Measurements from ENCODE around the gene BARD1.
A peak's percentile ranks its signal among the peaks of the same experiment; 100 is the strongest.
"Not testable (repeated sequence)": the region's sequence is repeated elsewhere in the genome, so short reads cannot be mapped to it uniquely, and the experiment has no call there.

Gene BARD1

DNA sequence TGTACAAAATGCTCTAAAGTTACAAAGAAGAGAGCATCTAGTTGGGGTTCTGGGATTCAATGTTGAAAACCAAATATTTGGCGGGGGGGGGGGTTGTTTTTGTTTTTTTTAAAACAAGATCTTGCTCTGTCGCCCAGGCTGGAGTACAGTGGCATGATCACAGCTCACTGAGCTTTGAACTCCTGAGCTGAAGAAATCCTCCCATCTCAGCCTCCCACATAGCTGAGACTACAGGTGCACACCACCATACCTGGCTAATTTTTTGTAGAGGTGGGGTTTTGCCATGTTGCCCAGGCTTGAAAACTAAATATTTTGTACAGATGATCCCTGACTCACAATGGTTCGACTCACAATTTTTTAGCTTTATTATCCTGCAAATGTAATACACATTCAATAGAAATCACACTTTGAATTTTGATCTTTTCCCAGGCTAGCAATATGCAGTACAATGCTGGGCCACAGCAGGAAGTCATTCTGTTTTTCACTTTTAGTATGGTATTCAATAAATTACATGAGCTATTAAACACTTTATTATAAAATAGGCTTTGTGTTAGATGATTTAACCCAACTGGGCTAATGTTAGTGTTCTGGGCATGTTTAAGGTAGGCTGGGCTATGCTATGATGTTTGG, 7.6 kb downstream of the BARD1 start:
- Mint-ChIP-seq H3K27me3 (no peaks in the 10 kb centered on the region), H3K9me3 (no peaks in the 10 kb centered on the region), H3K36me3 (ENCODE audit: insufficient read depth) (no peaks in the 10 kb centered on the region), H3K4me1 (peaks cover 32% of the 10 kb centered on the region), H3K27ac (ENCODE audit: low read depth) (no peak overlapping the region), H3K4me3 (no peak overlapping the region)
- no peak for DNase-seq (ENCODE audit: low spot score in 2 of 2)
- no peak for ATAC-seq (replicated peaks; ENCODE audit: extremely low read depth, poor library complexity, severe bottlenecking)

DNA sequence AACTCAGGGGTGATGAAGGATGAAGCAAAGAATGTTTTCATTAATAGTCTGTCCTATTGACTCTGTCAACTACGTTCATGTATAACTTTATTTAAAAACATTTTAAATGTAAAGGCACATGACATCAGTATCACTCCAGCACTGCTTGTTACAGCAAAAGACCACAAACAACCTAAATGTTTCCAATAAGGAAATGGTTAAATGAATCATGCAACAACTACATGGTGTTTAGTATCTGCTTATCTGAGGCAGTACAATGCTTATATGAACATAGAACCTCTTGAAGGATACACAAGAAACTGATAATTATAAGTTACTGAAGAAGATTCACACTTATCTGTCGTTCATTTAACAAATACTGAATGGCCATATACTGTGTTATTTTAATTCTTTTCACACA, 8.4 kb downstream of the BARD1 start:
- no peaks in the 10 kb centered on the region for H3K27me3 Mint-ChIP-seq
- no peak overlapping the region for H3K27ac Mint-ChIP-seq (ENCODE audit: low read depth)
- no peaks in the 10 kb centered on the region for H3K36me3 Mint-ChIP-seq (ENCODE audit: insufficient read depth)
- no peak overlapping the region for H3K4me3 Mint-ChIP-seq
- no peaks in the 10 kb centered on the region for H3K9me3 Mint-ChIP-seq
- no peak for DNase-seq (ENCODE audit: low spot score in 2 of 2)
- peaks cover 29% of the 10 kb centered on the region for H3K4me1 Mint-ChIP-seq
- ATAC-seq (replicated peaks; ENCODE audit: extremely low read depth, poor library complexity, severe bottlenecking) = no peak

DNA sequence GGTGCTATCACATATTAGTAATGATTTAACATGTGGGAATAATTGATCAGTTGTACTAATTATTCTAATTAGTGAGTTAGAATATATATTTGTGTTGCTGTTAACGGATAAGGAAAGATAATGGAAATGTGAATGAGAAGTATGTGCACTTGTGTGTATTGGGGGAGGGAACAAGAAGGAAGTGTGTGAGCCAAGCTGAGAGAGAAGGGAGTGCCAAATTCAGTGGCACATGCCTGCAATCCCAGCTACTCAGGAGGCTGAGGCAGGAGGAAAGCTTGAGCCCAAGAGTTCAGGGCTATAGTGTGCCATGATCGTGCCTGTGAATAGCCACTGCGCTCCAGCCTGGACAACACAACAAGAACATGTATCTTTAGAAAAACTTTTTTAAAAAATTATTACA, 9.3 kb downstream of the BARD1 start:
- DNase-seq (ENCODE audit: low spot score in 2 of 2) (no peak), ATAC-seq (replicated peaks; ENCODE audit: extremely low read depth, poor library complexity, severe bottlenecking) (no peak)
- Mint-ChIP-seq H3K4me1 (peaks cover 20% of the 10 kb centered on the region), H3K27ac (ENCODE audit: low read depth) (no peak overlapping the region), H3K27me3 (no peaks in the 10 kb centered on the region), H3K36me3 (ENCODE audit: insufficient read depth) (no peaks in the 10 kb centered on the region), H3K4me3 (no peak overlapping the region), H3K9me3 (no peaks in the 10 kb centered on the region)

DNA sequence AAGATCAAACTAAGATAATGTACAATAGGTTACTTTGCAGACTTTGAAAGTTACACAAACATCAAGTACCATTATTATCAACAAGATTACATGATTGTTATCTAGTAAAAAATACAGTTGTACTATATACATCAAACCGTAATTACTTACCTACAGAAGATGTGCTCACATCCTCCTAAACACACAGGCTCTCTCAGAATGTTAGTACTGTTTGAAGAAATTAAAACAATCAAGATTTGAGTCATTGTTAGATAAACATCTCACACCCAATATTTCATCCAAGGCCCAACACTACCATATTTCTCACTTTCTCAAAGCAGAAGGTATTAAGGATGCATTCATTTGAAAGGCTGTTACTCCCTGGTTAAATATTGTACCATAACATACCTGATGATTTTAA, 12.6 kb downstream of the BARD1 start:
- Mint-ChIP-seq H3K4me1 (peaks cover 19% of the 10 kb centered on the region), H3K4me3 (no peak overlapping the region), H3K36me3 (ENCODE audit: insufficient read depth) (no peaks in the 10 kb centered on the region), H3K27ac (ENCODE audit: low read depth) (peak overlapping the region; percentile 19), H3K27me3 (no peaks in the 10 kb centered on the region), H3K9me3 (no peaks in the 10 kb centered on the region)
- peak; percentile 24 for ATAC-seq (replicated peaks; ENCODE audit: extremely low read depth, poor library complexity, severe bottlenecking)
- DNase-seq (ENCODE audit: low spot score in 2 of 2) = no peak

DNA sequence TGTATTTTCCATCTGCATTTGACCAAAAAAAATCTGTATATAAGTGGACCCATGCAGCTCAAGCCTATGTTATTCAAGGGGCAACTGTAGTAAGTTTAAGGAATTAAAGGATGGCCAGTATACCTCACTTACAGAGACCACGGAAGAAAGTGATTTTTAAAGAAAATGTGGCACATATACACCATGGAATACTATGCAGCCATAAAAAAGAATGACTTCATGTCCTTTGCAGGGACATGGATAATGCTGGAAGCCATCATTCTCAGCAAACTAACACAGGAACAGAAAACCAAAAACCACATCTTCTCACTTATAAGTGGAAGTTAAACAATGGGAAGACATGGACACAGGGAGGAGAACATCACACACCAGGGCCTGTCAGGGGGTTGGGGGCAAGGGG, 26.3 kb downstream of the BARD1 start:
- not testable (repeated sequence) for H3K36me3 Mint-ChIP-seq (ENCODE audit: insufficient read depth); ATAC-seq (replicated peaks; ENCODE audit: extremely low read depth, poor library complexity, severe bottlenecking); H3K9me3 Mint-ChIP-seq

DNA sequence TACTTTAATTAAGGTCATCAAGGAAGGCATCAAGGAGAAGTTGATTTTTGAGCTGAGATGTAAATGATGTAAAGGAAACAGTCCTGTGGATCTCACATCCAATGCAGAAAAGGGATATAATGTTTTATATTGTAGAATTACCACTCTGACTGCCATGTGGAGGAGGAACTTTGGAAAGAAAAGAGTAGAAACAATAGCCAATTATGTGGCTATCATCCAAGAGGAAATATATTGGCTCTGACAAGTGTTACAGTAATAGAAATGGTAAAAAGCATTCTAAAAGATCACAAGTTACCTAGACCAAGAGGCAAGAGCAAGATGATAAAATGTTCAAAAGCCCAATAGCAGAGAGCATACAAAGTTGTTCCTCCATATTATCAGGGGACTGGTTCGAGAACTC, 26.8 kb downstream of the BARD1 start:
- Mint-ChIP-seq H3K27me3 (no peaks in the 10 kb centered on the region), H3K9me3 (no peaks in the 10 kb centered on the region), H3K36me3 (ENCODE audit: insufficient read depth) (peaks cover 7% of the 10 kb centered on the region), H3K4me1 (no peaks in the 10 kb centered on the region), H3K27ac (ENCODE audit: low read depth) (no peak overlapping the region), H3K4me3 (no peak overlapping the region)
- no peak for DNase-seq (ENCODE audit: low spot score in 2 of 2)
- ATAC-seq (replicated peaks; ENCODE audit: extremely low read depth, poor library complexity, severe bottlenecking) = no peak

More for the DNA sequence above, 26.3 kb downstream of the BARD1 start:
- not testable (repeated sequence) for H3K4me1 Mint-ChIP-seq; H3K4me3 Mint-ChIP-seq; H3K27ac Mint-ChIP-seq (ENCODE audit: low read depth); H3K27me3 Mint-ChIP-seq; DNase-seq (ENCODE audit: low spot score in 2 of 2)

DNA sequence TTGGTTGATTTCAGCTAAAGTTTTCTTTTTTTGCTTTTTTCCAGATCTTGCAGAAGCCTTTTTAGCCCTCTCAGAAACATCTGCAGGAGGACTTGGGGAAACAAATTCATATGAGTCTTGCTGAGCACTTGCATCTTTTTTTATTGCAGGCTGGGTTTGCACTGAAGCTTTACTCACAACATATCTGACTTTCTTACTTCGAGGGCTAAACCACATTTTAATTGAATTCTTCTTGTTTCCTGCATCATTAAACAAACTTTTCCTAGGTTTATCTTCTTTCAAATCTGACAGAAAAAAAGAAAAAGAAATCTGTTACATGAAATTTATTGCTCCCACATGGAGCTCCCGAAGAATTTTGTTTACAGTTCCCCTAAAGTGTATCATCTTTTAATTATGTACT, 28.3 kb downstream of the BARD1 start:
- no peaks in the 10 kb centered on the region for H3K9me3 Mint-ChIP-seq
- no peaks in the 10 kb centered on the region for H3K27me3 Mint-ChIP-seq
- ATAC-seq (replicated peaks; ENCODE audit: extremely low read depth, poor library complexity, severe bottlenecking) = no peak
- no peak overlapping the region for H3K4me3 Mint-ChIP-seq
- H3K27ac Mint-ChIP-seq (ENCODE audit: low read depth) = no peak overlapping the region
- H3K36me3 Mint-ChIP-seq (ENCODE audit: insufficient read depth) = peaks cover 7% of the 10 kb centered on the region
- DNase-seq (ENCODE audit: low spot score in 2 of 2) = no peak
- no peaks in the 10 kb centered on the region for H3K4me1 Mint-ChIP-seq

DNA sequence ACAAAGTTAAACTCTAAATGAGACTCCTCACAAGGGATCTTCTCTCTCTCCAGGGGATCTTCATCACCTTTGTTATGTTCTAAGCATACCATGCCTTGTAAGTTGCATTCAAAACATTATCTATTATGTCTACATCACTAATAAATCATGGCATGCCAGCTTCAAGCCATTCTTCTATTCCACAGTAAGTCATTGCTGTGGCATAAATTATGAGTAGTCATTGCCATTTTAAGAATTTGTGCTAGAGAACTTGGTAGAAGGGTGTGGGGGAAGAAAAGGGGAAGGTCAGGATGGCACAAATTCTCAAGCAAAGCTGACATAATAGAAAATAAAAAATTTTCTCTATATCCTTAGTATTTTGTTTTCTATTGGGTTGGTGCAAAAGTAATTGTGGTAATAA, 33.5 kb downstream of the BARD1 start:
- Mint-ChIP-seq H3K4me3 (no peak overlapping the region), H3K27me3 (no peaks in the 10 kb centered on the region), H3K9me3 (no peaks in the 10 kb centered on the region), H3K4me1 (no peaks in the 10 kb centered on the region), H3K36me3 (ENCODE audit: insufficient read depth) (peaks cover under 1% of the 10 kb centered on the region), H3K27ac (ENCODE audit: low read depth) (no peak overlapping the region)
- ATAC-seq (replicated peaks; ENCODE audit: extremely low read depth, poor library complexity, severe bottlenecking) (no peak), DNase-seq (ENCODE audit: low spot score in 2 of 2) (no peak)

DNA sequence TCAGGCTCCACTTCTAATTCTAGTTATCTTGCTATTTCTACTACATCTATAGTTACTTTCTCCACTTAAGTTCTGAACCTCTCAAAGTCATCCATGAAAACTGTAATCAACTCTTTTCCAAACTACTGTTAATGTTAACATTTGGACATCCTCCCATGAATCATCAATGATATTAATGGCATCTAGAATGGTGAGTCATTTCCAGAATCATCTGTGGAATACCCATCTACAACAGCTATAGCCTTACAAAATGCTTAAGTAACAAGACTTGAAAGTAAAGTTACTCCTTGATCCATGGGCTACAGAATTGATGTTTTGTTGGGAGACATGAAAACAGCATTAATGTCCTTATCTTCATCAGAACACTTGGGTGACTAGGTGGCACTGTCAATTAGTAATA, 35.4 kb downstream of the BARD1 start:
- Mint-ChIP-seq H3K27me3 (no peaks in the 10 kb centered on the region), H3K36me3 (ENCODE audit: insufficient read depth) (no peaks in the 10 kb centered on the region), H3K27ac (ENCODE audit: low read depth) (no peak overlapping the region), H3K9me3 (no peaks in the 10 kb centered on the region), H3K4me1 (no peaks in the 10 kb centered on the region), H3K4me3 (no peak overlapping the region)
- ATAC-seq (replicated peaks; ENCODE audit: extremely low read depth, poor library complexity, severe bottlenecking) (no peak), DNase-seq (ENCODE audit: low spot score in 2 of 2) (no peak)

DNA sequence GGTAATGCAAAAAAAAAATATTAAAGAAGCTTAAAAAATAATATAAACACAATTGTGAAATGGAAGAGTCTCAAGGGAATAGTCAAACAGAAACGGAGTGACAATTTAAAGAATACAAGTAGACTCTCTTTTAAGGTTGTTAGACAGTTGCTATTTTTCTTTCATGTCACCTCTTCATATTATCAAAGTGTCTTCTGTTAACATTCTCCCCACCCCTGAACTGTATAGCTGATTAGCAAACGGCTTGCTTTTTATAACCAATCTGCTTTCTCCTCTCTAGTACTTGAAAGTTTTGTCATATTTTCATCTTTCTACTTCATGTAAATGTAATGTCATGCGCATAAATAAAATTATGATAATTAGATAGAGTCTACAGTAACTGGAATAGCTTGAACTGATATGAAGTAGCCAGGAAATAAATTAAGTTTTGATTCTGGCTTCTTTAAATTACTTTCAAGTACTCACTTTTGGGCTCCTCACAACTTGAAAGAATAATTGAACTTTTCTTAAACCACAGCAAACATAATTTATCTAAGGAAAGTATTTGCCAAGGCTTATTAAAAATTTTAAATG, 37.0 kb downstream of the BARD1 start:
- no peak overlapping the region for H3K27ac Mint-ChIP-seq (ENCODE audit: low read depth)
- H3K4me3 Mint-ChIP-seq = no peak overlapping the region
- no peaks in the 10 kb centered on the region for H3K27me3 Mint-ChIP-seq
- ATAC-seq (replicated peaks; ENCODE audit: extremely low read depth, poor library complexity, severe bottlenecking) (no peak), DNase-seq (ENCODE audit: low spot score in 2 of 2) (no peak)
- H3K36me3 Mint-ChIP-seq (ENCODE audit: insufficient read depth) = no peaks in the 10 kb centered on the region
- no peaks in the 10 kb centered on the region for H3K9me3 Mint-ChIP-seq
- no peaks in the 10 kb centered on the region for H3K4me1 Mint-ChIP-seq

DNA sequence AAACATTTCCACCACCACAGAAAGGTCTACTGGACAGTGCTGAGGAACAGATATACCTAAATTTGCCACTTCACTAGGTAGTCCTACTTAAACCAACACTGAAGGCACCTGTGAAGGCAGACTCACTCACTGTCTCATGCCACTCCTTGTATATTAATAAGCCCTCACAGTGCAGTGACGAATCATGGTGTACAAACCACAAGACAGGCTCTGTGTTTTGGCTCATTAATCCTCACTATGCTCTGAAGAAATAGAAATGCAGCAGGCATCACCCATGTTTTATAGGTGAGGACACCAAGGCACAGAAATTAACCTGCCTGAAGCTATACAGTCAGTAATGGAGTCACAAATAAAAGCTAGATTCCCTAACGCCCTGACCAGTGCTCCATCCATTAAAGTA, 44.3 kb downstream of the BARD1 start:
- no peaks in the 10 kb centered on the region for H3K9me3 Mint-ChIP-seq
- H3K27ac Mint-ChIP-seq (ENCODE audit: low read depth) = no peak overlapping the region
- H3K27me3 Mint-ChIP-seq = no peaks in the 10 kb centered on the region
- no peak overlapping the region for H3K4me3 Mint-ChIP-seq
- DNase-seq (ENCODE audit: low spot score in 2 of 2) (no peak), ATAC-seq (replicated peaks; ENCODE audit: extremely low read depth, poor library complexity, severe bottlenecking) (no peak)
- peaks cover 8% of the 10 kb centered on the region for H3K36me3 Mint-ChIP-seq (ENCODE audit: insufficient read depth)
- H3K4me1 Mint-ChIP-seq = peaks cover 6% of the 10 kb centered on the region

DNA sequence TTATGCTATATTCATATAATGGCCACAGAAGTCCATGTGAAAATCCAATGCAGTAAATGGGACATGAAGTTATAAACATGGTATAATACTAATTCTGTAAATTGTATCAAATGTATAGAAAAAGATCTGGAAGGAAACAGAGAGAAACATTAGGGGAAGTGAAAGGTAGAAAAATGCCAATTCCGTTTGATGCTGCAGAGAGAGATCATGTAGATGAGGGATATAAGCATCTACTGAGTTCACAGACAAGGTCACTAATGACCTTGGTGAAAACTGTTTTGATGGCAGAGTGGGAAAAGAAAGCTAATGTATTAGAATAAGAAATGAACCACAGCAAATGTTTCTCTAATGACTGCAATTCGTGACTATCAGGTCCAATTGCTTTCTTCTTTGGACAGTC, 56.0 kb downstream of the BARD1 start:
- H3K27me3 Mint-ChIP-seq = no peaks in the 10 kb centered on the region
- DNase-seq (ENCODE audit: low spot score in 2 of 2) (no peak), ATAC-seq (replicated peaks; ENCODE audit: extremely low read depth, poor library complexity, severe bottlenecking) (no peak)
- H3K4me1 Mint-ChIP-seq = peaks cover 5% of the 10 kb centered on the region
- no peak overlapping the region for H3K27ac Mint-ChIP-seq (ENCODE audit: low read depth)
- no peaks in the 10 kb centered on the region for H3K9me3 Mint-ChIP-seq
- H3K36me3 Mint-ChIP-seq (ENCODE audit: insufficient read depth) = peaks cover 12% of the 10 kb centered on the region
- no peak overlapping the region for H3K4me3 Mint-ChIP-seq

DNA sequence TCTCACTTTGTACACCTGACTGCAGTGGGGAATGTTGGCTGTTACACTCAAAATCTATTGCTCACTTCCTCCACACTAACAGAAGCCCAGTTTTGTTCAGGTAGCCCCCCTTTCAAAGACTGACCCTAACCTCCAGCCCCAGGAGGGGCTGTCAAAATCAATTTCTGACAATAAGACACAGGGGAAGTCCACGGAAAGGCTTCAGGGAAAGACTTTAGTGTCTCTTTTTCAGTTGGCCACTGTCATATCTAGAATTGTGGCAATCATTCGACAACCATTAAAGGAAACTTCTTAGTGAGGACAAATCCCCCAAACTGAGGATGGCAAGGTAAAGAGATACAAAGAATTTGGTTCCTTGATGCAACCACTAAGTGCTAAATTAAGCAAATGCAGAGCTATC, 59.0 kb downstream of the BARD1 start:
- ATAC-seq (replicated peaks; ENCODE audit: extremely low read depth, poor library complexity, severe bottlenecking) = no peak
- DNase-seq (ENCODE audit: low spot score in 2 of 2) = no peak
- Mint-ChIP-seq H3K4me1 (peaks cover 6% of the 10 kb centered on the region), H3K4me3 (no peak overlapping the region), H3K36me3 (ENCODE audit: insufficient read depth) (peaks cover 4% of the 10 kb centered on the region), H3K27me3 (no peaks in the 10 kb centered on the region), H3K9me3 (no peaks in the 10 kb centered on the region), H3K27ac (ENCODE audit: low read depth) (no peak overlapping the region)
